Spleen (tissue), 7 donors: ENCODE data around the gene SYNE2.
A peak's percentile ranks its signal among the peaks of the same experiment; 100 is the strongest.

Experiments
- CTCF ChIP-seq, 11 experiments: fragments of 200-600 bp in 7 of 11; fragments of 450-650 bp in 4 of 11; sonication (generic) in 4 of 11; IDR thresholded peaks in 8 of 11; conservative IDR thresholded peaks in 3 of 11; 1 replicate in 7 of 11; 2 replicates in 4 of 11; pipeline versions ENCODE4 v1.4.0 to v1.8.0; 2016 to 2021; ENCODE audit warnings: antibody characterized with exemption in 11 of 11, inconsistent platforms in 4 of 11, mild to moderate bottlenecking in 1 of 11
- POLR2A ChIP-seq, 3 donors: fragments of 450-650 bp; IDR thresholded peaks; one replicate each; pipeline ENCODE4 v1.5.1; 2017; ENCODE audit warnings: antibody characterized with exemption in 3 of 3, mild to moderate bottlenecking in 1 of 3
- POLR2AphosphoS5 ChIP-seq, 3 donors: sonication (generic); formaldehyde crosslinking; IDR thresholded peaks; one replicate each; pipeline ENCODE4 v1.5.1; 2017; ENCODE audit warnings: antibody characterized with exemption in 3 of 3
- donor health status: DM: no; HTN: no; CAD: no; lungs with moderate emphysema.
- donor health status: DM: no; HTN: no; CAD: no.
- donor health status: DM: no; HTN: no; CAD: no.

- TF ChIP-seq CTCF (IDR thresholded peaks at IDR 0.05 in 8 of 11, conservative IDR thresholded peaks at IDR 0.05 in 3 of 11) = peak in 1 of 11 experiments; percentile 9
- no peak for TF ChIP-seq POLR2A (IDR thresholded peaks at IDR 0.05)
- no peak for TF ChIP-seq POLR2AphosphoS5 (IDR thresholded peaks at IDR 0.05)
These were observed 285.0 kb downstream of the SYNE2 start for GRCh38 chr14:64137657-64138290.
